ENCODE data around the gene NFATC1. TPM values are rescaled to one million over a fixed set of nuclear protein-coding genes. Genes with fewer than 3 reads are reported as not detected.
A peak's percentile ranks its signal among the peaks of the same experiment; 100 is the strongest.

NFATC1 gene
- total and polyA plus RNA-seq, 2 donors (not counting 1 experiment from before 2014, with no cell fraction given) = 0.92 to 4.3 TPM

GRCh38 chr18:79400091-79400590 is 4.4 kb downstream of the NFATC1 start:
- no peak for TF ChIP-seq EZH2 (IDR thresholded peaks at IDR 0.05; ENCODE audit: low read length, missing control alignments)
- TF ChIP-seq CTCF (conservative IDR thresholded peaks at IDR 0.05 in 1 of 2, IDR thresholded peaks at IDR 0.05 in 1 of 2; ENCODE audit: low read depth in 1 of 2, low read length in 2 of 2) = no peak
- Histone ChIP-seq H3K9ac (ENCODE audit: insufficient read depth, low read length) (peak overlapping the region; percentile 50), H3K27ac (ENCODE audit: insufficient read depth, low read length) (no peak overlapping the region), H3K36me3 (ENCODE audit: control insufficient read depth, insufficient read depth, low read length) (no peaks in the 10 kb centered on the region), H3K79me2 (ENCODE audit: control insufficient read depth, insufficient read depth, low read length) (no peaks in the 10 kb centered on the region), H3K4me3 (replicated peaks in 1 of 4; ENCODE audit: control extremely low read depth in 1 of 4, insufficient read depth in 1 of 4, low read depth in 3 of 4, low read length in 4 of 4) (peak overlapping the region in 3 of 4 experiments; percentile 17 to 60 (median 27)), H4K20me1 (ENCODE audit: control insufficient read depth, extremely low read depth, insufficient read depth, low read length) (no peaks in the 10 kb centered on the region), H3K27me3 (ENCODE audit: control insufficient read depth, insufficient read depth, low read length) (no peaks in the 10 kb centered on the region), H3K4me1 (ENCODE audit: control insufficient read depth, extremely low read depth, insufficient read depth, low read length) (no peaks in the 10 kb centered on the region), H3K4me2 (ENCODE audit: extremely low read depth, insufficient read depth, low read length) (peak overlapping the region; percentile 25), H2AFZ (ENCODE audit: low read length) (no peak overlapping the region), H3K9me3 (ENCODE audit: control insufficient read depth, insufficient read depth, low read depth, low read length) (no peaks in the 10 kb centered on the region)
- peak in 1 of 2 donors; percentile 8 for DNase-seq (ENCODE audit: low read depth in 2 of 2)

GRCh38 chr18:79400591-79401381 is 5.1 kb downstream of the NFATC1 start:
- Histone ChIP-seq H3K4me2 (ENCODE audit: extremely low read depth, insufficient read depth, low read length) (peak overlapping the region; percentile 25), H3K27me3 (ENCODE audit: control insufficient read depth, insufficient read depth, low read length) (no peaks in the 10 kb centered on the region), H3K27ac (ENCODE audit: insufficient read depth, low read length) (no peak overlapping the region), H3K9ac (ENCODE audit: insufficient read depth, low read length) (peak overlapping the region; percentile 50), H2AFZ (ENCODE audit: low read length) (no peak overlapping the region), H4K20me1 (ENCODE audit: control insufficient read depth, extremely low read depth, insufficient read depth, low read length) (no peaks in the 10 kb centered on the region), H3K36me3 (ENCODE audit: control insufficient read depth, insufficient read depth, low read length) (no peaks in the 10 kb centered on the region), H3K79me2 (ENCODE audit: control insufficient read depth, insufficient read depth, low read length) (no peaks in the 10 kb centered on the region), H3K9me3 (ENCODE audit: control insufficient read depth, insufficient read depth, low read depth, low read length) (no peaks in the 10 kb centered on the region), H3K4me3 (replicated peaks in 1 of 4; ENCODE audit: control extremely low read depth in 1 of 4, insufficient read depth in 1 of 4, low read depth in 3 of 4, low read length in 4 of 4) (peak overlapping the region in 3 of 4 experiments; percentile 17 to 60 (median 27)), H3K4me1 (ENCODE audit: control insufficient read depth, extremely low read depth, insufficient read depth, low read length) (no peaks in the 10 kb centered on the region)
- no peak for DNase-seq (ENCODE audit: low read depth in 2 of 2)
- TF ChIP-seq CTCF (conservative IDR thresholded peaks at IDR 0.05 in 1 of 2, IDR thresholded peaks at IDR 0.05 in 1 of 2; ENCODE audit: low read depth in 1 of 2, low read length in 2 of 2) (no peak), EZH2 (IDR thresholded peaks at IDR 0.05; ENCODE audit: low read length, missing control alignments) (no peak)

- H3K9ac ChIP-seq (ENCODE audit: insufficient read depth, low read length) = no peak overlapping the region
- no peak overlapping the region for H2AFZ ChIP-seq (ENCODE audit: low read length)
- no peak overlapping the region for H3K27ac ChIP-seq (ENCODE audit: insufficient read depth, low read length)
- H3K79me2 ChIP-seq (ENCODE audit: control insufficient read depth, insufficient read depth, low read length) = no peaks in the 10 kb centered on the region
- H3K27me3 ChIP-seq (ENCODE audit: control insufficient read depth, insufficient read depth, low read length) = no peaks in the 10 kb centered on the region
- no peaks in the 10 kb centered on the region for H3K4me1 ChIP-seq (ENCODE audit: control insufficient read depth, extremely low read depth, insufficient read depth, low read length)
- no peak overlapping the region for H3K4me2 ChIP-seq (ENCODE audit: extremely low read depth, insufficient read depth, low read length)
- H3K36me3 ChIP-seq (ENCODE audit: control insufficient read depth, insufficient read depth, low read length) = no peaks in the 10 kb centered on the region
- no peak overlapping the region for H3K4me3 ChIP-seq (replicated peaks in 1 of 4; ENCODE audit: control extremely low read depth in 1 of 4, insufficient read depth in 1 of 4, low read depth in 3 of 4, low read length in 4 of 4)
- no peaks in the 10 kb centered on the region for H4K20me1 ChIP-seq (ENCODE audit: control insufficient read depth, extremely low read depth, insufficient read depth, low read length)
- no peak for DNase-seq (ENCODE audit: low read depth in 2 of 2)
- no peaks in the 10 kb centered on the region for H3K9me3 ChIP-seq (ENCODE audit: control insufficient read depth, insufficient read depth, low read depth, low read length)
- TF ChIP-seq CTCF (conservative IDR thresholded peaks at IDR 0.05 in 1 of 2, IDR thresholded peaks at IDR 0.05 in 1 of 2; ENCODE audit: low read depth in 1 of 2, low read length in 2 of 2) = no peak
- no peak for TF ChIP-seq EZH2 (IDR thresholded peaks at IDR 0.05; ENCODE audit: low read length, missing control alignments)
Observed at GRCh38 chr18:79401494-79402208, 5.9 kb downstream of the NFATC1 start.
